Measurements from ENCODE around the gene SLC5A4.

Gene SLC5A4

GRCh38 chr22:32255726-32256125, 579 bp upstream of the SLC5A4 start:
- Histone ChIP-seq H3K4me3 (no peak overlapping the region), H3K9me3 (no peaks in the 10 kb centered on the region), H3K36me3 (replicated peaks) (no peaks in the 10 kb centered on the region), H3K4me1 (no peaks in the 10 kb centered on the region), H3K27me3 (ENCODE audit: low read depth) (0 out of 2 replicates have a peak, but pooled peaks cover 4% of the 10 kb centered on the region)
- in situ Hi-C loops (cut with MboI; ENCODE audit: low sequenced_read_pairs), result no loop called here
- DNase-seq (ENCODE audit: low spot score in 2 of 2), result no peak

- Histone ChIP-seq H3K9me3 (no peaks in the 10 kb centered on the region), H3K4me1 (no peaks in the 10 kb centered on the region), H3K27me3 (ENCODE audit: low read depth) (no peaks in the 10 kb centered on the region), H3K4me3 (no peak overlapping the region), H3K36me3 (replicated peaks) (no peaks in the 10 kb centered on the region)
- in situ Hi-C loops (cut with MboI; ENCODE audit: low sequenced_read_pairs), result no loop called here
- no peak for DNase-seq (ENCODE audit: low spot score in 2 of 2)
Observed at GRCh38 chr22:32249231-32249630, 5.9 kb downstream of the SLC5A4 start.

- no peak for DNase-seq (ENCODE audit: low spot score in 2 of 2)
- in situ Hi-C loops (cut with MboI; ENCODE audit: low sequenced_read_pairs), result no loop called here
- Histone ChIP-seq H3K9me3 (no peaks in the 10 kb centered on the region), H3K4me1 (no peaks in the 10 kb centered on the region), H3K4me3 (no peak overlapping the region), H3K27me3 (ENCODE audit: low read depth) (peaks cover 2% of the 10 kb centered on the region), H3K36me3 (replicated peaks) (no peaks in the 10 kb centered on the region)
Observed at GRCh38 chr22:32248276-32248675, 6.9 kb downstream of the SLC5A4 start.

GRCh38 chr22:32246166-32246565, 9.0 kb downstream of the SLC5A4 start:
- in situ Hi-C loops (cut with MboI; ENCODE audit: low sequenced_read_pairs), result no loop called here
- H3K9me3 ChIP-seq, result no peaks in the 10 kb centered on the region

GRCh38 chr22:32245042-32245441, 10.1 kb downstream of the SLC5A4 start:
- peaks cover 8% of the 10 kb centered on the region for H3K27me3 ChIP-seq (ENCODE audit: low read depth)
- in situ Hi-C loops (cut with MboI; ENCODE audit: low sequenced_read_pairs), result no loop called here
- no peaks in the 10 kb centered on the region for H3K36me3 ChIP-seq (replicated peaks)
- H3K4me1 ChIP-seq, result no peaks in the 10 kb centered on the region
- DNase-seq (ENCODE audit: low spot score in 2 of 2), result no peak
- no peak overlapping the region for H3K4me3 ChIP-seq
- H3K9me3 ChIP-seq, result no peaks in the 10 kb centered on the region

More at GRCh38 chr22:32246166-32246565, 9.0 kb downstream of the SLC5A4 start:
- Histone ChIP-seq H3K27me3 (ENCODE audit: low read depth) (peaks cover 8% of the 10 kb centered on the region), H3K4me3 (no peak overlapping the region), H3K4me1 (no peaks in the 10 kb centered on the region), H3K36me3 (replicated peaks) (no peaks in the 10 kb centered on the region)
- DNase-seq (ENCODE audit: low spot score in 2 of 2), result no peak

GRCh38 chr22:32244547-32244946, 10.6 kb downstream of the SLC5A4 start:
- Histone ChIP-seq H3K36me3 (replicated peaks) (no peaks in the 10 kb centered on the region), H3K4me1 (no peaks in the 10 kb centered on the region), H3K9me3 (no peaks in the 10 kb centered on the region), H3K27me3 (ENCODE audit: low read depth) (peaks cover 8% of the 10 kb centered on the region), H3K4me3 (no peak overlapping the region)
- DNase-seq (ENCODE audit: low spot score in 2 of 2), result no peak
- in situ Hi-C loops (cut with MboI; ENCODE audit: low sequenced_read_pairs), result no loop called here

- no peaks in the 10 kb centered on the region for H3K4me1 ChIP-seq
- H3K36me3 ChIP-seq (replicated peaks), result no peaks in the 10 kb centered on the region
- H3K27me3 ChIP-seq (ENCODE audit: low read depth), result peaks cover 8% of the 10 kb centered on the region
- H3K9me3 ChIP-seq, result no peaks in the 10 kb centered on the region
- H3K4me3 ChIP-seq, result no peak overlapping the region
- DNase-seq (ENCODE audit: low spot score in 2 of 2), result no peak
- in situ Hi-C loops (cut with MboI; ENCODE audit: low sequenced_read_pairs), result no loop called here
Observed at GRCh38 chr22:32240461-32240860, 14.7 kb downstream of the SLC5A4 start.

GRCh38 chr22:32237906-32238305, 17.2 kb downstream of the SLC5A4 start:
- Histone ChIP-seq H3K27me3 (ENCODE audit: low read depth) (peaks cover 3% of the 10 kb centered on the region; the same call in 1 of the 2 replicates), H3K4me1 (no peaks in the 10 kb centered on the region), H3K9me3 (no peaks in the 10 kb centered on the region), H3K36me3 (replicated peaks) (no peaks in the 10 kb centered on the region), H3K4me3 (no peak overlapping the region)
- in situ Hi-C loops (cut with MboI; ENCODE audit: low sequenced_read_pairs), result no loop called here
- DNase-seq (ENCODE audit: low spot score in 2 of 2), result no peak

- no peaks in the 10 kb centered on the region for H3K4me1 ChIP-seq
- in situ Hi-C loops (cut with MboI; ENCODE audit: low sequenced_read_pairs), result no loop called here
- no peak for DNase-seq (ENCODE audit: low spot score in 2 of 2)
- H3K9me3 ChIP-seq, result no peaks in the 10 kb centered on the region
- H3K36me3 ChIP-seq (replicated peaks), result no peaks in the 10 kb centered on the region
- peaks cover 2% of the 10 kb centered on the region; the same call in 1 of the 2 replicates for H3K27me3 ChIP-seq (ENCODE audit: low read depth)
- no peak overlapping the region for H3K4me3 ChIP-seq
Observed at GRCh38 chr22:32236970-32237369, 18.2 kb downstream of the SLC5A4 start.

GRCh38 chr22:32233091-32233490, 22.1 kb downstream of the SLC5A4 start:
- in situ Hi-C loops (cut with MboI; ENCODE audit: low sequenced_read_pairs), result no loop called here
- DNase-seq (ENCODE audit: low spot score in 2 of 2), result no peak
- Histone ChIP-seq H3K36me3 (replicated peaks) (no peaks in the 10 kb centered on the region), H3K4me1 (no peaks in the 10 kb centered on the region), H3K4me3 (no peak overlapping the region), H3K9me3 (no peaks in the 10 kb centered on the region), H3K27me3 (ENCODE audit: low read depth) (peaks cover 3% of the 10 kb centered on the region)

- Histone ChIP-seq H3K9me3 (no peaks in the 10 kb centered on the region), H3K4me3 (no peak overlapping the region), H3K36me3 (replicated peaks) (no peaks in the 10 kb centered on the region), H3K4me1 (no peaks in the 10 kb centered on the region), H3K27me3 (ENCODE audit: low read depth) (peaks cover 3% of the 10 kb centered on the region)
- no peak for DNase-seq (ENCODE audit: low spot score in 2 of 2)
- in situ Hi-C loops (cut with MboI; ENCODE audit: low sequenced_read_pairs), result no loop called here
Observed at GRCh38 chr22:32232191-32232830, 22.8 kb downstream of the SLC5A4 start.

- no peak for DNase-seq (ENCODE audit: low spot score in 2 of 2)
- no peak overlapping the region for H3K4me3 ChIP-seq
- no peaks in the 10 kb centered on the region for H3K9me3 ChIP-seq
- H3K4me1 ChIP-seq, result no peaks in the 10 kb centered on the region
- in situ Hi-C loops (cut with MboI; ENCODE audit: low sequenced_read_pairs), result no loop called here
- peaks cover 4% of the 10 kb centered on the region for H3K27me3 ChIP-seq (ENCODE audit: low read depth)
- no peaks in the 10 kb centered on the region for H3K36me3 ChIP-seq (replicated peaks)
Observed at GRCh38 chr22:32226326-32227104, 28.6 kb downstream of the SLC5A4 start.

GRCh38 chr22:32222991-32223390, 32.2 kb downstream of the SLC5A4 start:
- no peaks in the 10 kb centered on the region for H3K36me3 ChIP-seq (replicated peaks)
- in situ Hi-C loops (cut with MboI; ENCODE audit: low sequenced_read_pairs), result no loop called here
- DNase-seq (ENCODE audit: low spot score in 2 of 2), result no peak

GRCh38 chr22:32219026-32219425, 36.1 kb downstream of the SLC5A4 start:
- Histone ChIP-seq H3K4me3 (no peak overlapping the region), H3K9me3 (no peaks in the 10 kb centered on the region), H3K4me1 (no peaks in the 10 kb centered on the region), H3K27me3 (ENCODE audit: low read depth) (peaks cover 19% of the 10 kb centered on the region), H3K36me3 (replicated peaks) (no peaks in the 10 kb centered on the region)
- in situ Hi-C loops (cut with MboI; ENCODE audit: low sequenced_read_pairs), result no loop called here
- DNase-seq (ENCODE audit: low spot score in 2 of 2), result no peak

More at GRCh38 chr22:32222991-32223390, 32.2 kb downstream of the SLC5A4 start:
- no peak overlapping the region for H3K4me3 ChIP-seq
- H3K27me3 ChIP-seq (ENCODE audit: low read depth), result peaks cover 16% of the 10 kb centered on the region
- no peaks in the 10 kb centered on the region for H3K4me1 ChIP-seq
- H3K9me3 ChIP-seq, result no peaks in the 10 kb centered on the region
